GM21447 (cell line): Measurements from ENCODE around the gene RAD54L.
A peak's percentile ranks its signal among the peaks of the same experiment; 100 is the strongest.
"Not testable (repeated sequence)": the region's sequence is repeated elsewhere in the genome, so short reads cannot be mapped to it uniquely, and the experiment has no call there.

ENCODE experiments used
- ATAC-seq: cut with Tn5 transposase; IDR thresholded peaks from one replicate; pipeline ENCODE4 v1.9.1; 2021; ENCODE audit not compliant: unreplicated experiment

Gene RAD54L

GRCh38 chr1:46238865-46239264, 8.7 kb upstream of the RAD54L start:
- ATAC-seq: not testable (repeated sequence)

DNA sequence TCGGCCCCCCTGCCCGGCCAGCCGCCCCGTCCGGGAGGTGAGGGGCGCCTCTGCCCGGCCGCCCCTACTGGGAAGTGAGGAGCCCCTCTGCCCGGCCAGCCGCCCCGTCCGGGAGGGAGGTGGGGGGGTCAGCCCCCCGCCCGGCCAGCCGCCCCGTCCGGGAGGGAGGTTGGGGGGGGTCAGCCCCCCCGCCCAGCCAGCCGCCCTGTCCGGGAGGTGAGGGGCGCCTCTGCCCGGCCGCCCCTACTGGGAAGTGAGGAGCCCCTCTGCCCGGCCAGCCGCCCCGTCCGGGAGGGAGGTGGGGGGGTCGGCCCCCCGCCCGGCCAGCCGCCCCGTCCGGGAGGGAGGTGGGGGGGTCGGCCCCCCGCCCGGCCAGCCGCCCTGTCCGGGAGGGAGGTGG, 5.8 kb upstream of the RAD54L start:
- not testable (repeated sequence) for ATAC-seq

DNA sequence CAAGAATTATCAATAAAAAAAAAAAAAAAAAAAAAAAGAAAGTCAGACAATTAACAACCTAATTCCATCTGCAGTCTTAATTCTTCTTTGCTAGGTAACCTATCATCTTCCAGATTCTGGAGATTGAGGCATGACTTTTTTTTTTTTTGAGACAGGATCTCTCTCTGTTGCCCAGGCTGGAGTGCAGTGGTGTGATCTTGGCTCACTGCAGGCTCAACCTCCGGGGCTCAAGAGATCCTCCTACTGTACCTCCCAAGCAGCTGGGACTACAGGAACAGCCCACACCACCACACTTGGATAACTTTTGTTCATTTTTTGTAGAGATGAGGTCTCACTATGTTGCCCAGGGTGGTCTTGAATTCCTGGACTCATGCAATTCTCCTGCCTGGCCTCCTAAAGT, 4.6 kb upstream of the RAD54L start:
- no peak for ATAC-seq

- not testable (repeated sequence) for ATAC-seq
These were observed 3.7 kb upstream of the RAD54L start for GRCh38 chr1:46243831-46244230.

GRCh38 chr1:46244656-46245371, 2.7 kb upstream of the RAD54L start:
- no peak for ATAC-seq

- ATAC-seq: not testable (repeated sequence)
These were observed 1.4 kb upstream of the RAD54L start for GRCh38 chr1:46246136-46246535.

- peak; percentile 44 for ATAC-seq
These were observed 771 bp upstream of the RAD54L start for GRCh38 chr1:46246548-46247435.

DNA sequence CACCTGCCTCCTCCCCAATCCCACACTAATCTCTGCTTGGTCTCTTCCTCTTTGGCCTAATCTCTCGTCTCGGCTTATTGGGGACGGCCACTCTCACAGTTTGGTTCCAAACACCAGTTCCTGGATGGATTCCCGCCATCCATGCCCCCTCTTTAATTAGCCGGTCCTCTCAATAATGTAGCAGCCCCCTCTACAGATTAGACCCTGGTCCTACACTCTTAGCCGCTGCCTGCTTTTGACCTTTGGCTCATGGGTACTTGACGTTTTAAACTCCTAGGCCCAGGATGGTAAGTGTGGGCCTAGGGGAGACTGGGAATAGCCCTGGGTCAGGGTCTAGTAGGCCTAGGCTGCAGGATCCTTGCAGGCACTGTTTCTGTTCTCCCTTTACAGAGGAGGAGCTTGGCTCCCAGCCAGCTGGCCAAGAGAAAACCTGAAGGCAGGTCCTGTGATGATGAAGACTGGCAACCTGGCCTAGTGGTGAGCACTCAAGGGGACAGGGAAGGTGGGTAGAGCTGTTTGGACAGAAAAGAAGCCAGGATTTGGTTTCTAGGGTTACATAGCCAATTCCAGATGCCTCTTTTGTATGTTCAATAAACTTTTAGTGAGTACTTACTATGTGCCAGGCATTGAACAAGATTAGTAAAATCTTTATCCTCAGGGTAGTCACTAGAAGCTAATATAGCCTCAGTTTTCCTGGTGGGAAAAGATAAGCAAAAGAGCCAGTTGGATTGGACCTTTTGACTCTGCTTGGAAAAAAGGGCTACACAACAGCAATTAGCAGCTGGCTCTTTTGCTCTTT, 758 bp downstream of the RAD54L start:
- no peak for ATAC-seq

GRCh38 chr1:46254668-46255067, 7.1 kb downstream of the RAD54L start:
- no peak for ATAC-seq

DNA sequence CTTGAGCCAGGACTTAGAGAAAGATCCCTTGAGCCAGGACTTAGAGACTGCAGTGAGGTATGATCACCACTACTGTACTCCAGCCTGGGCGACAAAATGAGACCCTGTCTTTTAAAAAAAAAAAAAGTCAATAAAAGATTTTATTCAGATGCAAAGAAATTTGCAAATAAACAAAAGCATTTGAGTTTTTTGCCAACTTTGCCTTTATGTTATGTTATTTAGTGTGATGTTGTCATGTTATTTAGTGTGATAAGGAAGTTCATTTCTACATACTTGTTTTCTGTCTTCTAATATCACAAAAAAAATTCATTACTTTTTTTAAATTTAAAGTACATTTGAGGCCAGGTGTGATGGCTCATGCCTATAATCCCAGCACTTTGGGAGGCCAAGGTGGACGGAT, 9.0 kb downstream of the RAD54L start:
- ATAC-seq: no peak

DNA sequence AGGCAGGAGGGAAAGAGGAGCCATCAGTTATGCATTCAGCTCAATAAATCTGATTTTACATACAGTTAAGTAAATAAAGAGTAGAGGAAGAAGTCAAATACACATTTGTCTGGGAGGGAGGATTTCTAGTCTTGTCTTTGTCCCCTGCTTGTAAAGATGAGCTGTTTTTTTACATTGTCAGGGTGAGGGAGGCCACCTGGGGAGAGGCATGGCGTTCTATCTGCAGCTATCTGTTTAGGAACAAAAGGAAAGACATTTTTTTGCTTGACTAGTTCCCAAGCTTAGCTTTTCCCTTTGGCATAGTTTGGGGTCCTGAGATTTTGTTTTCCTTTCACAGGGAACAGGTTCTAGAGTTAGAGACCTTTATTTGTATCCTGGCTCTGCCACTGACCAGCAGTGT, 14.9 kb downstream of the RAD54L start:
- ATAC-seq: no peak

DNA sequence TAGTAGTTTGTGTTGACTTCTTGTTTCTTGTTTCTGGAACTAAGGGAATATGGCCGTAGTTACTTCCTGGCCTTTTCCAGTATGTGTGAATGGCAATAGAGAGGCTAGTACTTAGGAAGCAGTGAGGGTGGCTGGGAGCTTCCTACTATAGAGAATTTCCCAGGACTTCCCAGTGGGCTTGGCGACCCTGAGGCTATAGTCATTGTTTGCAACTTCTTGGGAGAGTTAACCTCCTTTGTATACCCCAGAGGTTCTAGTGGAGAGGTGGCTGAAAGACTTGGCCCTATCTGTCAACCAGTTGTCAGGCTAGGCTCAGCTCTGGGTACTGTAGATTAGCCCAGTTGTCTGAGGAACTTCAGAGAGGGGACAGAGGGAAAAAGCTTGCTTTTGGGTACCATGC, 15.6 kb downstream of the RAD54L start:
- ATAC-seq: no peak

GRCh38 chr1:46268578-46268977, 21.0 kb downstream of the RAD54L start:
- no peak for ATAC-seq

GRCh38 chr1:46274225-46275029, 26.9 kb downstream of the RAD54L start:
- no peak for ATAC-seq

GRCh38 chr1:46275030-46275337, 27.4 kb downstream of the RAD54L start:
- no peak for ATAC-seq

- no peak for ATAC-seq
These were observed 30.3 kb downstream of the RAD54L start for GRCh38 chr1:46277658-46278373.

DNA sequence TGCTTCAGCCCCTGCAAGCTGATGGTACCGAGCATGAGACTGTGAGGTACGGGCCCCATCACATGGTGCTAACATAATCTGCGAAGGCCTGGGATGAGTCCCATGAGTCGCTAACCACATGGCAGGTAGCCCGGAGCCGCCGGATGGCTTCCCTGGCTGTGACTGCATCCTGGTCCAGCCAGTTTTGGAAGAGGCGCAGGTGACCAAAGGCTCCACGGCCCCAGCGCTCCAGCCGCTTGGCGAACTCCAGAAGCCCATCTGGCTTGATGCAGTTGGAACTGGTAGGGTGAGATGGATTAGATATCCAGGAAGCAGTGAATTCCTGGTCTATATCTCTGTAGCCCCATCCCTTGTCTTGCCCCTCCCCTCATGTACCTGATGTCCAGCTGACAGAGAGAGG, 31.2 kb downstream of the RAD54L start:
- ATAC-seq: no peak

GRCh38 chr1:46280092-46280491, 32.5 kb downstream of the RAD54L start:
- ATAC-seq: no peak

DNA sequence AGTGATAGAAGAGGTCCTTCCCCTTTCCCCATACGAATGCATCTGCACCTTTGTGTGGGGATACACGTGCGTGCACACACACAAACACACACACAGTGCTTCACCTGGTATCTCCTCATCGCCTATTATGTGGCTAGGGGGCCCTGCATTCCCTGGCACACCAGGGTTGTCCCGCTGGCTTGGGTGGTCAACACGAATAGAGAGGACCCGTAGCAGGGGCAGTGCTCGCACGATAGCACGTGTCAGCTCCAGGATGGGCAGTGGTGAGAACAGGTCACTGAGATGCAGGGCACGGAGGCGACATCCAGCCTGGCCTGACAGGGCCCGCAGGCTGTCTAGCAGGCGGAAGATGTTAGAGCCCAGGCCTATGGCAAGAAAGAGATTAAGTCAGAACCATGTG, 33.5 kb downstream of the RAD54L start:
- ATAC-seq: no peak

- no peak for ATAC-seq
These were observed 36.5 kb downstream of the RAD54L start for GRCh38 chr1:46284058-46284457.
